Hematopoietic multipotent progenitor cell treated with erythropoietin and hydrocortisone succinate and interleukin-3 and kit ligand, for 17 days (in vitro differentiated cells): Measurements from ENCODE around the gene PRPSAP1.
A peak's percentile ranks its signal among the peaks of the same experiment; 100 is the strongest.
"Not testable (repeated sequence)": the region's sequence is repeated elsewhere in the genome, so short reads cannot be mapped to it uniquely, and the experiment has no call there.

Experiments used
- DNase-seq: peaks from one replicate; pipeline ENCODE4 v3.0.0-alpha.2; 2015; ENCODE audit warnings: low spot score

Gene PRPSAP1

DNA sequence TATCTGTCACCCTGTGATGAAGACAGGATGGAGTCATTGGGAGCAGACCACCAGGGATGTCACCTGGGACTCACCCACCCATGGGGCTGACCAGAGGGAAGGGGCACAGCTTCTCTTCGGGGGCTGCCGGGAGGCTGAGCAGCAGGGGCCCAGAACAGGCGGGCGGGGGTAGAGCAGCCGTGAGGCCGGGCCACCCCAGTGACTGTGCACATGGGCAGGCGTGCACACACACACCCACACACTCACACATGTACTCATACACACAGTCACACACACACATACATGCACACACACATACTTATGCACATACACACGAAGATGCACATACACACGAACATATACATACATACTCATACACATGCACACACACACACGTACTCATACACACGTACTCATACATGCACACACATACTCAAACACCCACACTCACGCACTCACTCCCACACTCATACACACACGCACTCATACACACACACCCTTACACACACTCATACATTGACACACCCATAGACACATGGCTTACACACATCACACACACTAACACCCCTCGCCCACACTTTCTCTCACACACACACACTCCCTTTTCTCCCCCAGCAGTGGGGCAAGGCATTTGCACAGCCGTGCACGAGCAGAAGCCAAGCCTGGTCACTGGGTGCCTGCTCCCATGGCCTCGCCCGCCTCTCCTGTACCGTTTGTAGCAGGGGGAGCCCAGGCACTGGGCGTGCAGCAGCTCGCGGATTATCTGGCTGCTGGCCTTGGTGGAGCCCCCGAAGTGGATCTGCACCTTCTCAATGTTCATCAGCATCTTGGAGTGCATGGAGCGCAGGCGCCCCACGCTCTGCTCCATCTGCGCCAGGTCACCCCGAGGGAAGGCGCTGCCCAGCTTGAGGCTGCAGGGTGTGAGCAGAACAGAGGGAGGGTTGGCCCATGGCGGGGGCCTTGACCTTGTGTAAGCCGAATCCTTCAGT lies 76.1 kb downstream of the PRPSAP1 start:
- no peak for DNase-seq

GRCh38 chr17:76276461-76277299 lies 77.0 kb downstream of the PRPSAP1 start:
- DNase-seq, result no peak

GRCh38 chr17:76276069-76276431 lies 77.7 kb downstream of the PRPSAP1 start:
- DNase-seq, result no peak

DNA sequence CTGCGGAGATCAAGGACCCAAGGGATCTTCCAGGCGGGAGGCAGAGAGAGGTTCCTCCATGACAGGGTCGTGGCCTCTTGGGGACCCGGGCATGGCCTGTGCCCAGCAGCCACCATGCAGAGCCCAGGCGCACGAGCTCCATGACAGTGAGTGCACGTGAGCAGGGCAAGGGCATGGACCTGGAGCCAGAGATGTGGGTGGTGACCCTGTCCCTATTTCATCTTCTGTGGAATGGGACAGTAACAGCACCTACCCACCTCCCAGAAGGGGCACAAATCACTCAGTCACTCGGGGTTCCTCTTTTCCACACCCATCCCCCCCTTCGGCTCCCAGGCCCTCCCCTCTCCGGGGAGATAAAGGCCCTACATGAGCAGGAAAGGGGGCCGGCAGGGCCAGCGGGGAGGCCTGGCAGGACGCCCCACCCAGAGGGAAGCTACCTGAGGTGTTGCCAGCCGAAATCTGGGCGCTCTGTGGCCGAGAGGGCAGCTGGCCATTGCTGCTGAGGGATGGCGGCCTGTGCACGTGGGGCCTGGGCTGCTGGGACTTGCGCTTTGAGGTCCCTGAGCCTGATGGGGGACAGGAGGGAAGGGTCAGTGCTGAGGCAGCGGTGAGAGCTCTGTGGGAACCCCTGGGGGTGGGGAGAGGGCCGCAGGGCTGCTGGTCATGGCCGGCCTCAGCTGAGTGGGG lies 78.2 kb downstream of the PRPSAP1 start:
- no peak for DNase-seq

GRCh38 chr17:76274112-76274956 lies 79.4 kb downstream of the PRPSAP1 start:
- no peak for DNase-seq

- DNase-seq, result no peak
Measured at GRCh38 chr17:76273445-76274111, 80.1 kb downstream of the PRPSAP1 start.

GRCh38 chr17:76272541-76273444 lies 80.9 kb downstream of the PRPSAP1 start:
- DNase-seq, result no peak

- DNase-seq, result no peak
Measured at GRCh38 chr17:76271669-76272540, 81.8 kb downstream of the PRPSAP1 start.

- DNase-seq, result no peak
Measured at GRCh38 chr17:76270770-76271668, 82.7 kb downstream of the PRPSAP1 start.

- no peak for DNase-seq
Measured at GRCh38 chr17:76270127-76270592, 83.6 kb downstream of the PRPSAP1 start.

DNA sequence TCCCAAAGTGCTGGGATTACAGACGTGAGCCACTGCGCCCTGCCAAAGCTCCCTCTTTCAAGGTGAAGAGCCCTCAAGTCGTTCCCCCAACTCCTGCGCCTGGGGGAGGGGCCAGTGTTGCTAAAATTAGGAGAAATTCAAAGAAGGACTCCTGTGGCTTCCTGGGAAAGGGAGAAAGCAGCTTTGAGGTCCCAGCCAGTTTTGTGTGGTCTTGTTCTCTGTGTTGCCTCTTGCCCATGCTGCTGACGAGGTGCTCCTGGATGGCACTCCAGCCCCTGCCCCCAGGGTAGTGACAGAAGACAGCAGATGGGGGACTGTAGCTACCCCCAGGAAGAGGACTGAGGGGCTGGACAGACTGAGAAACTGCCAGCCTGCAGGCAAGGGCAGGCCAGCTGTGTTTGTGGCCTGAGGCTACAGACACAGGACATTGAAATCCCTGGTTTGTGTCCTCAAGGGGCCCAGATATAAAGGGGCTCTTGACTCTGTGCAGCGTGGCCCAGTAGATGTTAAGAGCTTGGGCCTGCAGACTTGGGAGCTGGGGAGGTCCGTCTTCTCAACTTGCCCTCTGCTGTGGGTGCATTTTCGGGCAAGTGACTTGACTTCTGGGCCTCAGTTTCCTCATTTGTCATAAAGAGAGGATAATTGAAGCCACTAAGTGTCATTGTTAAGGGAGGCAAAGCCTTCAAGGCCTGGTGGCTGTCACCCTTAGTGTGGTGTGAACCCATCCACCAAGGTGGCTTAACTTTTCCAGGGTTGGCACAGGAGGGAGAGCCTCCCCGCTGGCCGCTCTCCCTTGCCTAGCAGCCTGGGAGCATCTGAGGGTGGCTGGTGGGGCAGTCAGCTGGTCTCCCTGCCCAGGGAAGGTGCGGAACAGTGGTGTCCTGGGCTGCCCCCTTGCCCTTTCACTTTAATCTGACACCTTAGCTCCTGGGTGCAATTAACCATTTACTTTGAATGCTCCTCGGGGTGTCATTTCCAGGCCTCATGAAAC lies 84.4 kb downstream of the PRPSAP1 start:
- DNase-seq, result no peak

- no peak for DNase-seq
Measured at GRCh38 chr17:76268015-76268749, 85.5 kb downstream of the PRPSAP1 start.

DNA sequence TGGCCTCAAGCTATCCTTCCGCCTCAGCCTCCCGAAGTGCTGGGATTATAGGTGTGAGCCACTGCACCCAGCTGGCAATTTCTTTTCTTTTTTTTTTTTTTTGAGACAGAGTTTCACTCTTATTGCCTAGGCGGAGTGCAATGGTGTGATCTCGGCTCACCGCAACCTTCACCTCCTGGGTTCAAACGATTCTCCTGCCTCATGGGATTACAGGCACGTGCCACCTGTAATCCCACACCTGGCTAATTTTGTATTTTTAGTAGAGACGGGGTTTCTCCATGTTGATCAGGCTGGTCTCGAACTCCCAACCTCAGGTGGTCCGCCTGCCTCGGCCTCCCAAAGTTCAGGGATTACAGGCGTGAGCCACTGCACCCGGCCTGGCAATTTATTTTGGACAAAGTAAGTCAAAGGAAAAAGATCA lies 86.1 kb downstream of the PRPSAP1 start:
- not testable (repeated sequence) for DNase-seq

GRCh38 chr17:76267051-76267576 lies 86.6 kb downstream of the PRPSAP1 start:
- no peak for DNase-seq

GRCh38 chr17:76266244-76266938 lies 87.3 kb downstream of the PRPSAP1 start:
- peak; percentile 47 for DNase-seq
